Esophagus muscularis mucosa (tissue), 4 donors: ENCODE results near the gene SLC9A1. TPM values are rescaled to one million over a fixed set of nuclear protein-coding genes. Genes with fewer than 3 reads are reported as not detected.

ENCODE experiments used
- DNase-seq: peaks from one replicate; pipeline ENCODE4 v3.0.0-alpha.2; 2017; ENCODE audit errors: extremely low spot score
- H3K27ac ChIP-seq, 4 donors: fragments of 200-600 bp; sonication (generic); replicated peaks in 1 of 4; 1 replicate in 3 of 4; 2 replicates in 1 of 4; pipeline ENCODE4 v1.5.1; 2016 to 2019; ENCODE audit warnings: mild to moderate bottlenecking in 1 of 4
- H3K27me3 ChIP-seq, 4 donors: fragments of 200-600 bp; sonication (generic); one replicate each; pipeline versions ENCODE4 v1.5.1 to v1.6.0; 2016 to 2019
- H3K36me3 ChIP-seq, 4 donors: fragments of 200-600 bp; sonication (generic); one replicate each; pipeline ENCODE4 v1.5.1; 2016 to 2019
- H3K4me1 ChIP-seq, 4 donors: fragments of 200-600 bp; sonication (generic); one replicate each; pipeline ENCODE4 v1.5.1; 2016 to 2019
- H3K4me3 ChIP-seq, 4 donors: fragments of 200-600 bp; sonication (generic); 1 replicate in 2 of 4; 2 replicates in 2 of 4; pipeline ENCODE4 v1.5.1; 2016 to 2019; ENCODE audit warnings: mild to moderate bottlenecking in 4 of 4, moderate library complexity in 1 of 4
- H3K9me3 ChIP-seq, 4 donors: fragments of 200-600 bp; sonication (generic); 1 replicate in 3 of 4; 2 replicates in 1 of 4; pipeline ENCODE4 v1.5.1; 2016 to 2019
- EP300 ChIP-seq: sonication (generic); formaldehyde crosslinking; IDR thresholded peaks from one replicate; pipeline ENCODE4 v1.6.1; 2017; ENCODE audit warnings: antibody characterized with exemption
- POLR2A ChIP-seq: fragments of 450-650 bp; IDR thresholded peaks from one replicate; pipeline ENCODE4 v1.6.1; 2017; ENCODE audit warnings: antibody characterized with exemption, moderate library complexity, mild to moderate bottlenecking, low read depth
- POLR2AphosphoS5 ChIP-seq, 2 donors: sonication (generic); formaldehyde crosslinking; IDR thresholded peaks; one replicate each; pipeline ENCODE4 v1.6.1; 2017; ENCODE audit warnings: antibody characterized with exemption in 2 of 2
- WGBS: methylation state at CpG from one replicate; pipeline ENCODE4 v1.1.5; 2018; 5-methylcytosine and 5-hydroxymethylcytosine counted together
- intact Hi-C: fragments of 100-400 bp; cut with DNase I; formaldehyde crosslinking; loops from one replicate; pipeline ENCODE4 v1.15.1; 2023
- total RNA-seq, 4 donors: library from RNA; depleted of rRNA; stranded (reverse); fragments of >200 nt; gene quantifications; one replicate each; pipeline versions ENCODE4 v1.1.0 to v1.2.1, GENCODE V29; 2016
- TF ChIP-seq, protein P1 (sequence below), 3 experiments: fragments of 200-600 bp in 2 of 3; fragments of 450-650 bp in 1 of 3; sonication (generic) in 2 of 3; IDR thresholded peaks; one replicate each; pipeline ENCODE4 v1.5.1; 2017 to 2019; ENCODE audit warnings: antibody characterized with exemption in 3 of 3, mild to moderate bottlenecking in 2 of 3, moderate library complexity in 1 of 3

SLC9A1 gene
- total RNA-seq, 4 donors from 2014 or later: 8.3 to 29.2 (median 11.4) TPM

DNA sequence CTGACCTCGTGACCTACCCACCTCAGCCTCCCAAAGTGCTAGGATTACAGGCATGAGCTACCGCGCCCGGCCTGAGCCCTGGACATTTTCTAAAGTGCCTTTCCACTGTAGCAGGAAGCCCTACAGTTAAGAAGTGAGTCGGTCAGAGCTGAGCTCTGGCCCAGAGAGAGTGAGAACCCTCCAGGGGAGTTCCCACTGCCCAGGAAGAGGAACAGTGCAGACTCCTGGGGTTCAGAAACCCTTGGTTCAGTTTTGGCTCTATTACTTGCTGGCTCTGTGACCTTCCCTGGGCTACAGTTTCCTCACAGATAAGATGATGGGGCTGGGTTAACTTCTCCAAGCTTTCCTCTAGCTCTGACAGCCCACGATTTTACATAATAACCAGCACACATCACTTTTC lies 20.9 kb downstream of the SLC9A1 start:
- H3K36me3 ChIP-seq: peaks cover 0 to 9% (median 3%) of the 10 kb centered on the region in 4 donors
- no peak overlapping the region for H3K27ac ChIP-seq
- no peak overlapping the region for H3K4me3 ChIP-seq
- H3K27me3 ChIP-seq: no peaks in the 10 kb centered on the region
- intact Hi-C loops: no loop called here
- no peak for DNase-seq
- WGBS: 84% methylated on average over 5 of the region's 6 CpGs
- H3K4me1 ChIP-seq: peaks cover 29 to 43% (median 31%) of the 10 kb centered on the region in 4 donors
- TF ChIP-seq EP300 (no peak), POLR2AphosphoS5 (IDR thresholded peaks at IDR 0.05) (no peak)
- TF ChIP-seq, protein P1, sequence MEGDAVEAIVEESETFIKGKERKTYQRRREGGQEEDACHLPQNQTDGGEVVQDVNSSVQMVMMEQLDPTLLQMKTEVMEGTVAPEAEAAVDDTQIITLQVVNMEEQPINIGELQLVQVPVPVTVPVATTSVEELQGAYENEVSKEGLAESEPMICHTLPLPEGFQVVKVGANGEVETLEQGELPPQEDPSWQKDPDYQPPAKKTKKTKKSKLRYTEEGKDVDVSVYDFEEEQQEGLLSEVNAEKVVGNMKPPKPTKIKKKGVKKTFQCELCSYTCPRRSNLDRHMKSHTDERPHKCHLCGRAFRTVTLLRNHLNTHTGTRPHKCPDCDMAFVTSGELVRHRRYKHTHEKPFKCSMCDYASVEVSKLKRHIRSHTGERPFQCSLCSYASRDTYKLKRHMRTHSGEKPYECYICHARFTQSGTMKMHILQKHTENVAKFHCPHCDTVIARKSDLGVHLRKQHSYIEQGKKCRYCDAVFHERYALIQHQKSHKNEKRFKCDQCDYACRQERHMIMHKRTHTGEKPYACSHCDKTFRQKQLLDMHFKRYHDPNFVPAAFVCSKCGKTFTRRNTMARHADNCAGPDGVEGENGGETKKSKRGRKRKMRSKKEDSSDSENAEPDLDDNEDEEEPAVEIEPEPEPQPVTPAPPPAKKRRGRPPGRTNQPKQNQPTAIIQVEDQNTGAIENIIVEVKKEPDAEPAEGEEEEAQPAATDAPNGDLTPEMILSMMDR (IDR thresholded peaks at IDR 0.05): no peak
- no peaks in the 10 kb centered on the region for H3K9me3 ChIP-seq

DNA sequence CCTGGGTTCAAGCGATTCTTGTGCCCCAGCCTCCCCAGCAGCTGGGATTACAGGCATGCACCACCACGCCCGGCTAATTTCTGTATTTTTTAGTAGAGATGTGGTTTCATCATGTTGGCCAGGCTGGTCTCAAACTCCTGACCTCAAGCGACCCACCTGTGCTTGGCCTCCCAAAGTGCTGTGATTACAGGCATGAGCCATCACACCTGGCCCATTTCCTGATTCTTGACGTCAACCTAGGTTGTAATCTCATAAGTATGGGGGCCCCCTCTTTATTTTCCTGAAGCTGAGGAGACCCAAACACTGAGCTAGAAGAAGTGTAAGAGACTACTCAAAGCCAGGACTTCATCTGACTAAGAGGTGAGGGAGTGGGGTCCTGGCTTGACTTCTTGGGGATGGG lies 21.8 kb downstream of the SLC9A1 start:
- intact Hi-C loops: no loop called here
- Histone ChIP-seq H3K9me3 (no peaks in the 10 kb centered on the region), H3K36me3 (peaks cover 0 to 15% (median 4%) of the 10 kb centered on the region in 4 donors), H3K27me3 (no peaks in the 10 kb centered on the region), H3K4me1 (peaks cover 21 to 36% (median 24%) of the 10 kb centered on the region in 4 donors), H3K27ac (no peak overlapping the region), H3K4me3 (no peak overlapping the region)
- whole genome bisulfite sequencing: 85% methylated on average over 5 of the region's 5 CpGs
- no peak for TF ChIP-seq EP300
- TF ChIP-seq POLR2A: no peak
- no peak for TF ChIP-seq POLR2AphosphoS5 (IDR thresholded peaks at IDR 0.05)
- TF ChIP-seq, protein P1 (IDR thresholded peaks at IDR 0.05): no peak
- DNase-seq: no peak

DNA sequence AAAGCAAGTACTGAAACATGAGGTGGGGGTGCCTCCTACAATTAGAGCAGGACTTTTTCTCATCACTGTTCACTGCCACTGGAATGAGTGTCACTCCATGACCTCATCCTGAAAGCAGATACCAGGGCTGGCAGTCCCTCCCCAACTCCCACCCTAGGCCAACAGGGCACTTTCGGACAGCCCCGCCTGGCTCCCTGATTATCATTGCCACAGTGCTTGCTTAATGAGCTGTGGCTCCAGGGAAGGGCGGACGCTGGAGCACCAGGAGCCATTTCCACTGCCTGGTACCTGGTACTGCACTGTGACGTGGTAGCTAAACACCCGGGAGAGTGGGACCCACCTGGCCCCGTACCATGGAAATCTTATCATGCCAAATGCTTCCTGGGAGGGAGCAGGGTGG lies 22.3 kb downstream of the SLC9A1 start:
- Histone ChIP-seq H3K27me3 (no peaks in the 10 kb centered on the region), H3K4me1 (peaks cover 16 to 31% (median 18%) of the 10 kb centered on the region in 4 donors), H3K27ac (no peak overlapping the region), H3K36me3 (peaks cover 0 to 18% (median 6%) of the 10 kb centered on the region in 4 donors), H3K9me3 (no peaks in the 10 kb centered on the region), H3K4me3 (no peak overlapping the region)
- no peak for DNase-seq
- intact Hi-C loops: no loop called here
- TF ChIP-seq EP300 (no peak), POLR2A (no peak), POLR2AphosphoS5 (IDR thresholded peaks at IDR 0.05) (no peak)
- TF ChIP-seq, protein P1 (IDR thresholded peaks at IDR 0.05): no peak
- WGBS: 98% methylated on average over 5 of the region's 7 CpGs

DNA sequence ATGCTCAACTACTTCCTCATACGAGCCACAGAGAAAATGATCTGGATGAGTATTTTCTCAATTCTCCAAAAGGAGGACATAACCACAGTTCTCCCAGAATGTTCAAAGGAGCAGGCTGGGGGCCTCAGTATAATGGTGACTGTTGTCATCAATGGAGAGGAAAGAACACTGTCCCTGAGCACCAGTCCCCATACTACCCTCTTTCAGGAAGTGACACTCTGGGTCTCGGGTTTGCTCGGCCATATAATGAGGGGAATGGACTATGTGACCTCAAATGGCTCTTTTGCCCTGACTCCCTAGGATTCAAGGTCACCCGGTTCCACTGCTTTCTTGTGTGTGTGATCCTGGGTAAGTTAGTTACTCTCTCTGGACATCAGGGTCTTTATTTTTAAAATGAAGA lies 22.8 kb downstream of the SLC9A1 start:
- no peaks in the 10 kb centered on the region for H3K9me3 ChIP-seq
- H3K36me3 ChIP-seq: peaks cover 0 to 18% (median 7%) of the 10 kb centered on the region in 4 donors
- H3K27ac ChIP-seq: no peak overlapping the region
- intact Hi-C loops: no loop called here
- 71% methylated on average over 4 of the region's 4 CpGs for WGBS
- no peak for DNase-seq
- no peak for TF ChIP-seq EP300
- TF ChIP-seq, protein P1 (IDR thresholded peaks at IDR 0.05): no peak
- TF ChIP-seq POLR2A: no peak
- no peak for TF ChIP-seq POLR2AphosphoS5 (IDR thresholded peaks at IDR 0.05)
- H3K4me3 ChIP-seq: no peak overlapping the region
- no peaks in the 10 kb centered on the region for H3K27me3 ChIP-seq
- peaks cover 11 to 26% (median 14%) of the 10 kb centered on the region in 4 donors for H3K4me1 ChIP-seq

DNA sequence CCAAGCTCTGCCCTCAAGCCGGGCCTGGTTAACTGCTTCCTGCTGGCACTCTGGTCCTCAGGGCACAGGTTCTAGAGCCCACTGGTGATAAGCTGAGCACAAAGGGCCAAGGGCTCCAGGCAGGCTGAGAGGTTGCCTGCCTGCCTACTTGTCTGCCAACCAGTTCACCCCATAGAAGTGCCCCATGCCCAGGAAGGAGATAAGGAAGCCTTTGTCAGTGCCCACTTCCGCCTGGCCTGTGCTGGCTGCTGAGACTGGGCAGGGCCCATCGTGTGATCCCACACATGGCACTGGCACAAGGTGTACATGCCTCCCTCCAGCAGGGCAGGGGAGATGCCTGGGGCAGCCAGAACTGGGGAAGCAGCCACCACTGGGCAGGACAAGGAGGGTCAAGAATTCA lies 24.1 kb downstream of the SLC9A1 start:
- Histone ChIP-seq H3K4me3 (no peak overlapping the region), H3K36me3 (peaks cover 0 to 22% (median 9%) of the 10 kb centered on the region in 4 donors), H3K9me3 (no peaks in the 10 kb centered on the region), H3K27ac (no peak overlapping the region), H3K4me1 (peaks cover 0 to 13% (median under 1%) of the 10 kb centered on the region in 4 donors), H3K27me3 (no peaks in the 10 kb centered on the region)
- TF ChIP-seq, protein P1 (IDR thresholded peaks at IDR 0.05): no peak
- intact Hi-C loops: no loop called here
- WGBS: 86% methylated on average over 3 of the region's 3 CpGs
- no peak for DNase-seq
